Kasumi-1 (cell line): ENCODE results near the gene KRTDAP.

Experiments used
- DNase-seq, 2 experiments: peaks; one replicate each; lab custom pipeline; 2025; lab: John Stamatoyannopoulos, UW

The KRTDAP gene

GRCh38 chr19:35490364-35490763 is at the start of gene KRTDAP:
KRTDAP (minus strand) TSS chr19:35490464; CDS start chr19:35490442, 22 bp downstream.
- DNase-seq: no peak

DNA sequence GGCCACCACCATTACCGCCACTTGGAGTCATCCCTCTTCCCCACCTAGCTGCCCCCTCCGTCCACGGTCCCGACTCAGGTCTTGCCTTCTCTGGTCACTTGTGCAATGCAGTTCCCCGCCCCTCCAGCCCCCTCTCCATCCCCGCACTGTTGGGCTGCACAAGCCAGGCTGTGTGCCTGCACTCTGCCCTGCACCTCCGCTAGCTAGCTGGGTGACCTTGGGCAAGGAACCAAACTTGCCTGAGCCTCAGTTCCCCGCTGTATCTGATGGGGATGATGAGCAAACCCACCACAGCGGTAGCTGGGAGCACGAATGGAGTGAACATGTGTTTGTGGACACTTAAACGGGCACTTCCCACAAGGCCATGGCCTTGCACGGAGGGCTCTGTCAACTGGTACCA is 49.6 kb upstream of the KRTDAP start:
- no peak for DNase-seq

GRCh38 chr19:35539314-35539713 is 49.0 kb upstream of the KRTDAP start:
- DNase-seq: no peak

GRCh38 chr19:35534803-35535480 is 44.7 kb upstream of the KRTDAP start:
- DNase-seq: no peak

DNA sequence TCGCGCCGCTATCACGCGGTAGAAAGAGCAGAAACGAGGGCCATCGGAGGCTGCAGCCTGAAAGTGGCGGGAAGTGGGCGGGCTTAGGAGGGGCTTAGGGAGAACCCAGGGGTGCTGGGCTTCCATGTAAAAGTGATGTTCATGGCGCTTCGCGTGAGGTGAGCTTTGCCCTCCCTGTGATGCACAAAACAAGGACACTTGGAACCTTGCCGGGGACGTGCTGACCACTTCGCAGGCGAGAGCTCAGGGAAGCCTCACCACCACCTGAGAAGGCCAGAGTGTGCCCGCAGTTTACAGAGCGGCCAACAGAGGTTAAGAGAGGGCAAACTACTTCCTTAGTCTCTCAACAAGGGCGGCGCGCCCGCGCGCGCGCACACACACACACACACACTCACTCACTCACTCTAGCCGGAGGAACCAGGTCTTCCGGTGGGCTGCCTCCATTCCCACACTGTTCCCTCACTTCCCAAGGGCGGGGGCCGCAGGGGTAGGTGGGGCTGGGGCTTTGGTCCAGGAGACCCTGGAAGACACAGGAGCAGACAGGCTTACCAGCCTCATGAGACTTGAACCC is 43.6 kb upstream of the KRTDAP start:
- DNase-seq: peak in 1 of 2 experiments; percentile 2

DNA sequence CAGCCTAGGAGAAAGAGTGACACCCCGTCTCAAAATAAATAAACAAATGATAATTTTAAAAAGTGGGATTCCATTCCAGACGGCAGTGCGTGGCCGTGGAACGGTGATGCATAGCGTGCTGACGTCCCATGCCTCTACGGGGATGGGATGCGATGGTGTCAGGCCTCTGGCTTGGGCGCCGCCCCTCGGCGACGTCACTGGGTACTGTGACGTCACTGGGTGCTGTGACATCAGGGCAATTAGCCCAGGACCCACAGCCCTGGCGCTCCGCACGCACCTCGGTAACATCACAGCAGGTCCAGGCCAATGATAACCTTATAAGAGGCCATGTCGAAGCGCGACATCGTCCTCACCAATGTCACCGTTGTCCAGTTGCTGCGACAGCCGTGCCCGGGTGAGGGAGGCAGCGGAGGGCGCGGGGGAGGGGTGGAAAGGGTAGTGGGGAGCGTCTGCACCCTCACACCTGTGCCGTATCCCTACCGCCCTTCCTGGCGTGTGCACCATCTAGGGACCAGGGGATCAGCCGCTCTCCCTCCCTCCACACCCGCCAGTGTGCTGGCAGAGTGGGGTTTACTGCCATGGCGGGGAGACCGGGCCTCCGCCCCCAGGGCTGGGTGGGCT is 43.0 kb upstream of the KRTDAP start, which contains the start of gene GAPDHS:
TSS of gene GAPDHS (plus strand) at position 256 of the 621 bp plus-strand sequence. CDS start at position 328, 72 bp downstream.
- DNase-seq: no peak

DNA sequence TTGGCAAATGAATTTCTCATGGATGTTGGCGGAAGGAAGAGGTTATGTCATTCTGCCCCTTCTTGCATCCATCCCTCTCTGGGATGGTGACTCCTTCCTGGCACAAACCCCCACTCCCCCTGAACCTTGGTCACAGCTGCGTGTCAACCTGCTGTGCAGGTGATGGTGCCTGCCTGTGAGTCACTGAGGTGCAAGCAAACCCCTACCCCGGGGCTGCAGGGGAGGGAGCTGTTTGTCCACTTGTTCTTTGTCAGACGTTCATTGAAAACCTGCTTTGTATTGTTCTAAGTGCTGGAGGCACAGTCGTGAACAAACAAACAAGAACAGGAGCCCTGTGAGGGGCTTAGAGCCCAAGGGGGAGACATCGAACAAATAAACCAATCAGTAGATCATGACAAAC is 41.0 kb upstream of the KRTDAP start:
- no peak for DNase-seq

- no peak for DNase-seq
Measured at GRCh38 chr19:35529241-35530218, 39.3 kb upstream of the KRTDAP start.

- no peak for DNase-seq
Measured at GRCh38 chr19:35528218-35529038, 38.2 kb upstream of the KRTDAP start, which contains the start of gene SBSN. SBSN (minus strand) TSS chr19:35528311; CDS start chr19:35528281, 30 bp downstream.

DNA sequence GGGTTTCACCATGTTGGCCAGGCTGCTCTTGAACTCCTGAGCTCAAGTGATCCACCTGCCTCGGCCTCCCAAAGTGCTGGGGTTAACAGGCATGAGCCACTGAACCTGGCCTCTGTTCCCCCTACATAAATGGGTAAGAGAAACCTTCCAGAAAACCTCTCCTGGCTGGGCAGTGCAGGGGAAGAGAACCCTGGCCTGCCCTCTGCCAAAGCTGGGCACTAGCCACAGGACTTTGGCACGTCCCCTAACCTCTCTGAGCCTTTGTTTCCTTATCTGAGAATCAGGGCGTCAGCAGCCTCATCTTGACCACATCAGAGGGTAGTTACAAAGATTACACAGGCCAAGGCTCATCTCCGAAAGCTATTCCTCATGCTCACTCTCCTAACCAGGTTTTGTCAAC is 35.6 kb upstream of the KRTDAP start:
- DNase-seq: no peak

- DNase-seq: no peak
Measured at GRCh38 chr19:35524181-35524837, 34.0 kb upstream of the KRTDAP start.

- no peak for DNase-seq
Measured at GRCh38 chr19:35522745-35523327, 32.6 kb upstream of the KRTDAP start.

- DNase-seq: no peak
Measured at GRCh38 chr19:35521124-35521743, 31.0 kb upstream of the KRTDAP start.

GRCh38 chr19:35519291-35519690 is 29.0 kb upstream of the KRTDAP start:
- DNase-seq: no peak

DNA sequence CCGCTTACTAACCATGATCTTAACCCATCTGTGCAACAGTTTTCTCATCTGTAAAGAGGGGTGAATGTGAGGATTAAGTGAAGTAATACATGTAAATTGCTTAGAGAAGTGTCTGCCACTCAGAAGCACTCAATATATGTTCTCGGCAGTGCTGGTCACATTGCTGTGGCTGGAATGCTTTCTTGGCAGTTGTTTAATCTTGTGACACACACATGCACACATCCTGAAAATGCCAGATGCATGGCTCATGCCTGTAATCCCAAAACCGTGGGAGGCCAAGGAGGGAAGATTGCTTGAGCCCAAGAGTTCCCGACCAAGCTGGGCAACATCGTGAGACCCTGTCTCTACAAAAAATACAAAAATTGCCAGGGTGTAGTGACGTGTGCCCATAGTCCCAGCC is 28.0 kb upstream of the KRTDAP start:
- DNase-seq: no peak

GRCh38 chr19:35517342-35517741 is 27.1 kb upstream of the KRTDAP start:
- no peak for DNase-seq

DNA sequence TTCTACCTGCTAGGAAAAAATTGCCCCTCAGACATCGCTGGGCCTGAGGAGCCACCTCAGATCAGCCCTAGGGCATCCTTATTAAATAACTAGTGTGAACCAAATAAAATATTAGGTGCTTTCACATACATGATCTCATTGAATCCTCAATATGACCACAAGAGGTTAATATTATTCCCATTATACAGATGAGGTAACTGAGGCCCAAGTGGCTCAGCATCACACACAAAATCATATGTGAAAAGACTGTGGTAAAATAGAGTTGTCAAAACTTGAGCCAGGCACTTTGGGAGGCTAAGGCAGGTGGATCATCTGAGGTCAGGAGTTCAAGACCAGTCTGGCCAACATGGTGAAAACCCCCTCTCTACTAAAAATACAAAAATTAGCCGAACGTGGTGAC is 26.0 kb upstream of the KRTDAP start:
- DNase-seq: no peak

- DNase-seq: no peak
Measured at GRCh38 chr19:35514282-35514809, 24.1 kb upstream of the KRTDAP start.

DNA sequence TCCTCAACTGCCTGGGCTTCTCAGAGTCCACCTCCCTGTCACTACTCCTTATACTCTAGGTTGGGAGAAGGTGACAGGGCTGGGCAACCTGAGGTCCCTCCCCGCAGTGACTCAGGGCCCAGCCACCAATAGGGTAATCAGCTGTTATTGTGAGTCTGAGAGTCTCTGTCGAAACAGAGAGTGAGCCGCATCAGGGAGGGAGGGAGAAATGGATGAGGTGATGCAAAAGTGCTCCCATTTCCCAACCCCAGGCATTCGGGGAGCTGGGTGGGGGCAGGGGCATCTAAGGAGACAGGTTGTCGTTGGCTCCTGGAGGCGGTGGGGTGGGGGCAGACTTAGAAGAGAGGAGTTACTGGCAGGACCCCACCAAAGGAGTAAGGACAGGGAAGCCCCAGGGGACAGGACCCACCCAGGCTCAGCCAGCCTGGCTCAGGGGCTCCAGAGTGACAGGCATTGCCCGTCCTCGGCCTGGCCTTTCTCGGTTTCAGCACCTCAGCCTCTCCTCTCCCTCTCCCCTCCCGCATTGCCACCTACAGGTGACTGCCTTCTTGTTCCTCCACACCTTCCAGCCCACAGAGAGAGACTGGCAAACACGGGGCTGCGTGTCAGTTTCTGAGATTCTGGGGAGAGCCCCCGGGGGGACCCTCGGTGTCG is 23.5 kb upstream of the KRTDAP start, which contains the start of gene DMKN:
TSS of gene DMKN (minus strand) at position 22 of the 654 bp plus-strand sequence. CDS start 174 bp downstream, outside the sequence.
- no peak for DNase-seq
